Left kidney (tissue), 2 donors: ENCODE data around the gene CACNA2D4. TPM values are rescaled to one million over a fixed set of nuclear protein-coding genes. Genes with fewer than 3 reads are reported as not detected.
A peak's percentile ranks its signal among the peaks of the same experiment; 100 is the strongest.

Experiments
- DNase-seq: peaks from one replicate; pipeline ENCODE4 v3.0.0-alpha.2; 2013
- polyA plus RNA-seq: library from polyadenylated mRNA; unstranded; fragments of 120-200 nt; gene quantifications from one replicate; pipeline ENCODE4 v1.2.1, GENCODE V29; 2013; ENCODE audit not compliant: insufficient read length

The CACNA2D4 gene
- polyA plus RNA-seq, 1 donor = 1.9 TPM

DNA sequence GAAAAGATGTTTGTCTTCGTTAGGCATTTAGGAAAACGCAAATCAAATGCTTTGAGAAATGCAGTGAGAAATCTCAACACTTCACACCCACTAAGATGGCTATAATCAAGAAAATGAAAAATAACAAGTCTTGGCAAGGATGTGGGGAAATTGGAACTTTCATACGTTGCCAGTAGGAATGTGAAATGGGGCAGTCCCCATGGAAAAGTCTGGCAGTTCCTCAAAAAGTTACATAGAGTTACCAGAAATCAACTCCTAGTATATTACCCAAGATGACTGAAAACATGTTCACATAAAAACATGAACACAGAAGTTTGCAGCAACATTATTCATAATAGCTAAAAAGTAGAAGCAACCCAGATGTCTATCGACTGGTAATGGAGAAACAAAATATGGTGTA lies 139.5 kb downstream of the CACNA2D4 start:
- no peak for DNase-seq

DNA sequence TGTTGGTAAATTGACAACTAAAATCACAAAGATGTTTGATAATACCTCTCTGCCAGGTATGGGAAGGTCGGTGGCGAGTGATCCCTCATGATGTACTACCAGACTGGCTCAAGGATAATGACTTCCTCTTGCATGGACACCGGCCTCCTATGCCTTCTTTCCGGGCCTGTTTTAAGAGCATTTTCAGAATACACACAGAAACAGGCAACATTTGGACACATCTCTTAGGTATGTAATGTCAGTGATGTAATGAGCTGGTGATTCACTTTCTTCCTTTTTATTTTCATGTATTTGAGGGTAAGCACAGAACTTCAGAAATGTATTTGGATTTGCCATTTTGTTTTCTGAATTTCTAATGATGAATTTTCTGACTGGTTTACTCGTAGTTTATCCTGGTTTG lies 140.7 kb downstream of the CACNA2D4 start:
- DNase-seq = no peak

DNA sequence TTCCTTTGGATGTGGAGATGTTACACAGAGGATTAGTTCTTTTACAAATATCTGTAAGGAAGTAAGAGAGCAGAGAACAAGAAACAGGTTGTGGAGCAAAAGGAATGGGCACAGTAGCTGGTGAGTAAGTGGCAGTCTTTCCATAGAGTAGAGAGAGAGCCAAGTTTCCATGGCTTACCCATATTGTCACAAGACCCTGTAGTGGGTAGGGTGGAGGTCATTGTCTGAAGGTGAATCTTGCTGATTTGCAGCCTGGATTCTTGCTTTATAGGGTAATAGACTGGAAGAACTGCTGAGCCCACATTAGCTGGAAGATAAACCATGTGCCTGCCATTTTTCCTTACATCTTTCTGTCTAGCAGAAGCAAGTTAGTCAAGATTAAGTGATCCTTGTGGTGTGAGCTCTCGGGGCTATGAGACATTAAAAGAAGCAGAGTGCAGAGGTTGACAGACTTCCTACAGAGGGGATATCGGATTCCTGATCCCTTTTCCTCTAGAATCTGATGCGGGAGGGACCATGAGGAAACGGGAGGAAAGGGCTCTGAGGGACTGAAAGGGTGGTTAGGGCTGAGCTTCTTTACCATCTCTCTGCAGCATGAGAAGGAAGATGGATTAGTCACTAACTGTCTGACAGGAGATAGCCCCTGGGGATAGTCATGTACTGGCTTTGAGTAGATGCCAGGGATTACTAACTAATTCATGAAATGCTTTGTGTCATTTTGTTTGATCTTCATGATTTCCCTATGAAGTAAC lies 142.1 kb downstream of the CACNA2D4 start:
- no peak for DNase-seq

DNA sequence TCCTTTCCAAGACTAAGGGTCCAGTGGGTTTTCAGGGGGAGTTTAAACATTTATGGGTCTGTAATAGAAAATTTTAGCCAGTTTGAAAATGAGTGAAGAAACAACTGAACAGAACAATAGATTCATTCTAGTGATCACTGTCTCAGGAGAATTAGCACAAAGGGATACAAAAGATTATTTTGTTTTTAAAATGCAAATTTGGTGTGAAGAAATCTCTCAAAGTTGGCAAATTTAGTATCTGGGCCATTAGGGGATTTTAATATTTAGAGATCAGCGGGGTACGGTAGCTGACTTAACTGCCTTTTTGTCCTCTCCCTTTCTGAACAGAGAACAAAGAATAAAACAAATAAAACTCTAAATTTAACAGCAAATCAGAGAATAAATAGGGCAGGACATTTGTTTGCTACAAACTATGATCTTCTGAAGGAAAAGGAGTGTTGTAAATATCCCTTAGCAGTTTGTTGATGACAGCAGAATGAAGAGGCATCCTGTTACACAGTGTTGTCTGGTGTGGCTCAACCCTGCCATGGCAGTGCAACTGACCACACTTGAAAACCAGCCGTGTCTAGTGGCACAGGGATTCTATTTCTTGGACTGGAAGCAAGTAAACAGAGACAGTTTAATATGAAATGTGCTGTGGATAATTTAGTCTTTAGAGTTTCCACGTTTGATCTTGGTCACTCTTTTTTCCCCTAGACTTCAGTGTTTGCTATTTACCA lies 144.4 kb downstream of the CACNA2D4 start:
- DNase-seq = peak; percentile 32

DNA sequence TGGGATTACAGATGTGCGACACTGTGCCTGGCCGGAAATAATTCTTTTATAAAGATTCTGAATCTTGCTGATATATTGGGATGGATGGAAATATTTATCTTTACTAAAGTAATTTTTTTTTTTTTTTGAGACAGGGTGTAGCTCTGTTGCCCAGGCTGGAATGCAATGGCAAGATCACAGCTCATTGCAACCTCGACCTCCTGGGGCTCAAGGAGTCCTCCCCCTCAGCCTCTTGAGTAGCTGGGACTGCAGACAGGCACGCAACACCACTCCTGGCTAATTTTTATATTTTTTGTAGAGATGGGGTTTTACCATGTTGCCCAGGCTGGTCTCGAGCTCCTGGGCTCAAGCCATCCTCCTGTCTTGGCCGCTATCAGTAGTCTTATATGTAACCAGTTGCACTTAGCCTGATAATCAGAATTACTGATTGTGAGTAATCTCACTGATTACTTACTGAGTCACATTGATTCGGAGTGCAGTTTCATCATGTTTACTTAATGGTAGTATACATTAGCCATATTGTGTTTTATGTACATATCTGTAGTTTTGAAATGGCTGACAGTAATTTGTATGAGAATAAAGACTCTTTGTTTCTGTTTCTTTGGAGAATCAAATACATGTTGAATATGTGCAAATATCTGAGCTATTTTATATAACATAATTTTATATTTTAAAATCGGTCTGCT lies 148.5 kb downstream of the CACNA2D4 start:
- no peak for DNase-seq

DNA sequence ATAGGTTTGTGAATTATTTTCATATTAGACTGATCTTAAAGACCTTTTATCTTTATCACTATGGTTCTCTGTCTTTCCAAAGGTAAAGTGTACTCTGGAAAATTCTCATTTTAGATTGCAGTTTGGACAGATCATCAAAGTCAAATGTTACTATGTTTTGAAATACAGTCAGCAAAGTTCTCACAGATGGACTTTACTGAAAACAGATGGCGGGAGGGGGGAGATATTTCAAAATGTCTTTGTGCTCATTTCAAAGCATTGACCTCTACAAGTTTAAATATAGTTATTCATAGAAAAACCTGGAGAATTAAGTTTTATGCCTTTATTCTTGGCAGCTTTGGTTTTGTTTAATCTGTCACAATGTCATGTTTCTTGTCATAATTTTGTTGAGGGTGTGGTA lies 149.8 kb downstream of the CACNA2D4 start:
- DNase-seq = no peak

DNA sequence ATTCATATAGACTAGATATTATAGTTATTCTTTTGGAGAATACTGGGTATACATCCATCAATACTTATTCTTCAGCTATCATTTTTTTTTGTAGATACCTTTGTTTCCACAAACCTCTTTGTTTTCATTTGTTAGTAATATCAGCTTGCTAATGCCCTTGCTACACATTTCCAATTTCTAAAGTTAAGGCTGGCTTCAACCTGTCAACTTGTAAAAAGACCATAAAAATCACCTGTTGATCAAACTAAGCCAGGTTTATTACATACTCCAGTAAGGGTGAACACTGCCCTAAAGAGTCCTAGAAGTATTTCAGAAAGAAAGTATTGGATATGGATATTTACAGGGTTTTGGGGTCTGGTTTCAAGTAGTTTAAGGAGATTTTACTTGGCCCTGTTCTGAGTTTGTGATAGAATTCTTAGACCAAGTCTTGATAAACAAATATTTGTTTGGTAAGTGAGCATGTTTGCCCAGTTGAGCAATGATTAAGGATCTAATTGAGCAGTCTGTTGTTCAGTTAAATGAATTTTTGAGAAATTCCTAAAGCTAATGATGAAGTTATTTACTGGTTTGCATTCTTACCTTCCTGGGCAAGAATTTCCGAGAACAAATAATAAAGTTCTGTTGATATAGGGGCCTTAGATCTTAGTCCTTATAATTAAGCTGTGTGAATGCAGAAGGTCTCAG lies 150.9 kb downstream of the CACNA2D4 start:
- no peak for DNase-seq

DNA sequence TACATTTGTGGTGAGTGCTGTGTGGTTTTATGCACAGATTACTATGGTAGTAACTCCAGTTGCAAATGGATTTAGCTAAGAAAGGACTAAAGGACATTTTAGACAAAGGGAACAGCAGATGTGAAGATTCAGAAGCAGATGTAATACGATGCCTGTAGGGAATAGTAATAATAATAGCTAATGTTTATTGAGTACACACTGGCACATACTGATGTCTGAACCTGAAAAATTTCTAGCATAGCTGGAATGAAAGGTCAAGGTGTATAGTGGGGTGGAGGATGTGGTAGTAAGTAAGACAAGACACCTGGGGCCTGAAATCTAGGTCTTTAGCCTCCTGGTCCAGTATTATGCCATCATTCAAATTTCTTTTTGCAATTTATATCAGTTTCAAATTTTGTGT lies 152.3 kb downstream of the CACNA2D4 start:
- no peak for DNase-seq

DNA sequence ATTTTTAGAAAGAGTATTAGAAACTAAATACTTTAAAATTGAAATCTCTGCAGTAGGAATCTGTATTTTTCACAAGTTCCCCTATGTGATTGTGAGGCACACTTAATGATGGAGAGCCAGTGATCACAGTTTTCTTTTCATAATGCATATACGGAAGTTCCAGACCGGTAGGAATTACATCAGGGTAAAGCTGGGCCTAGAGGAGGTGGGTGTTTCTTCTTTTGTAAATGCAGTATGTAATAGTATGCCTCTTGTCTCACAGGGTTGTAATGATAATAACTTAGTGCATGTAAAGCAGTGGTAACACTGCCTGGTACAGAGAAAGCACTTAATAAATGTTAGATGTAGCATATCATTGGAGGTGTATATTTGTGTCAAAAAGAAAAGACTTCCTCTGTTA lies 155.3 kb downstream of the CACNA2D4 start:
- no peak for DNase-seq

DNA sequence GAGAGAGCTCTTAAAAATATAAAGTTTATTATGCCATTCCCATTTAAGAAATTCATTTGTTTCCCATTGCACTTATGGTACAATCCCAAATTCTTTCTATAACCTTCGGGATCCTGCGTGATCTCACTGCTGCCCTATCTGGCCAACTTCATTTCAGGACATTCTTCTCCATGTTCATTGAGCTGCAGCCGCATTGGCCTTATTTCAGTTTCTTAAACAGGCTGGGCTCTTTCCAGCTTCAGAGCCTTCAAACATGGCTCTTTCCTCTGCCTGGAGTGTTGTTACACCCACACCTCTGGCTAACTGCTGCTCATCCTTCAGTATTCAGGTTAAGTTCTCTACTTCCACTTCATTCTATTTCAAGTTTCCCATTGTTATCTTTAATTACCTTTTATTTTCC lies 156.6 kb downstream of the CACNA2D4 start:
- no peak for DNase-seq

DNA sequence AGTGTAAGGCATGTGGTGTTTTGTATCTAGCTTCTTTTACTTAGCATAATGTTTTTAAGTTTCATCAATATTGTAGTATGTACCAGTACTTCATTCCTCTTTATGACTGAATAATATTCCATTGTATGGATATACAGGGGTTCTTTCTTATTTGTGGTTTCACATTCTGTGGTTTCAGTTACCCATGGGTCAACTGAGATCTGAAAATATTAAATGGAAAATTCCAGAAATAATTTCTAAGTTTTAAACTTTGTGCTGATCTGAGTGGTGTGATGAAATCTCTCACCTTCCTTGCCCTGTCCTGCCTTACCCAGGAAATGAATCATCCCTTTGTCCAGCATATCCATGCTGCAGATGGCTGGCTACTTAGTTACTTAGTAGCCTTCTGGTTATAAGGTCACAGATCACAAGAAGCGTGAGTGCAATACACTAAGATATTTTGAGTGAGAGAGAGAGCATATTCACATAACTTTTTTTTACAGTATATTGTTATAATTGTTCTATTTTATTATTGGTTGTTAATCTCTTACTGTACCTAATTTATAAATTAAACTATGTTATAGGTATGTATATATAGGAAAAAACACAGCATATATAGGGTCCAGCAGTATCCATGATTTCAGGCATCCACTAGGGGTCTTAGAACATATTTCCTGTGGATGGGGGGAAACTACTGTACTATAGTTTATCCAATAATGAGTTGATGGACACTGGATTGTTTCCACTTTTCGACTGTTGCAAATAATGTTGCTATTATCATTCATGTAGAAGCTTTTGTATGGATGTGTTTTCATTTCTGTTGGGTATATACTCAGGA lies 157.7 kb downstream of the CACNA2D4 start:
- no peak for DNase-seq

DNA sequence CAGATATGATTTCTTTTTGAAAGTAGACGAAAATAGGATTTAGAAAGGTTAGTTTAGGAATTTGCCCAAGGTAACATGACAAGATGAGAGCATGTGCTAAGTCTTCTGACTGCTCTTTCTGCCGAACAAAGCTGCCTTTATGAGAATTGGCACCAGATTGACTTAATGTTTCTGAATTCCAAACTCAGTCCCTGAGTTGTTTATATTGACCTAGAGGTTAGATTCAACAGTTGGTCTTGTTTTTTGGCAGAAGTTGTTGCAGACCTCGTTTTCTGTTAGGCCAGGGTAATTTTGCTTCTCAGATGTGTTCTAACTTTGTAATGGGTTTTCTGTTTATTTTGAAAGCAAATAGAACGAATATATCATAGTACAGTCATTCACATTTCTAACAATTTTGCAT lies 159.6 kb downstream of the CACNA2D4 start:
- no peak for DNase-seq

DNA sequence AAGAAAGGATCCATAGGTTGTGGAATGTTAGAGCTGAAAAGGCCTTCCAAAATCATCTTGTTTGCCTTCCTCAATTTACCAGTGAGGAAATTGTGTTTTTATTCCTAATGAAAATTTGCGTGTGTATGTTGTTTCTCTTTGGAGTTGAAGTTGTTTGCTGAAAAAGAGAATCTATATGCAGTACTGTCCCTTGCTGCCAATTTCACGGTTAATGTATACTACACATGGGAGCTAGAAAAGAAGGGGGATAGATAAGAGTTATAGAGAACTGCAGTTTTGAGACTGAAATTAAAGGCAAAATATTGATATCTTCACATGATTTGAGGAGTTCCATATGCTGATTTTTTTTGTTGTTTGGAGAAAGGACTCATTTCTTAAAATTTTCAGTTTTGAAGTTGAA lies 160.1 kb downstream of the CACNA2D4 start:
- DNase-seq = no peak

DNA sequence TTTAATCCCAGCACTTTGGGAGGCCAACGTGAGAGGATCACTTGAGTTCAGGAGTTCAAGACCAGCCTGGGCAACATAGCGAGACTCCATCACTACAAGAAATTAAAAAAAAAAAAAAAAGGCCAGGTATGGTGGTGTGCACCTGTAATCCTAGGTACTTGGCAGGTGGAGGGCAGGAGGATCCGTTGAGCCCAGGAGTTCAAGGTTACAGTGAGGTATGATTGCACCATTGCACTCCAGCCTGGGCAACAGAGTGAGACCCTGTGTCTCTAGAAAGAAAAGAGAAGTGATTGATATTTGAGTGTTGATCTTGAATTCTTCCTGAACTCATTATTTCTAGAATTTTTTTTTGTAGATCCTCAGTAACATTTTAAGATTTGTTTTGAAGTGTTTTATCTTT lies 168.2 kb downstream of the CACNA2D4 start:
- DNase-seq = no peak

DNA sequence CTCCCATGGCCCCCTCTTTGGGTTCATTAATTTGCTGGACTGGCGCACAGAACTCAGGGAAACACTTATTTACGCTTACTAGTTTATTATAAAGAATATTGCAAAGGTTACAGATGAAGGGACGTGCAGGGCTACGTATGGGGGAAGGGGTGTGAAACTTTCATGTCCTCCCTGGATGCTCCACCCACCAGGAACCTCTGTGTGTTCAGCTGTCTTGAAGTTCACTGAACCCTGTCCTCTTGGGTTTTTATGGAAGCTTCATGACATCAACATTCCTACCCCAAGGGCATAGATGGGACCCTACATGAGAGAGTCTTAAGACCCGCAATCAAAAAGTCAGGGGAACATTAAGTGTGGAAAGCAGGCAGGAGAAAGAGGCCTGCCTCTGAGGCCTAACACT lies 169.4 kb downstream of the CACNA2D4 start:
- DNase-seq = no peak

DNA sequence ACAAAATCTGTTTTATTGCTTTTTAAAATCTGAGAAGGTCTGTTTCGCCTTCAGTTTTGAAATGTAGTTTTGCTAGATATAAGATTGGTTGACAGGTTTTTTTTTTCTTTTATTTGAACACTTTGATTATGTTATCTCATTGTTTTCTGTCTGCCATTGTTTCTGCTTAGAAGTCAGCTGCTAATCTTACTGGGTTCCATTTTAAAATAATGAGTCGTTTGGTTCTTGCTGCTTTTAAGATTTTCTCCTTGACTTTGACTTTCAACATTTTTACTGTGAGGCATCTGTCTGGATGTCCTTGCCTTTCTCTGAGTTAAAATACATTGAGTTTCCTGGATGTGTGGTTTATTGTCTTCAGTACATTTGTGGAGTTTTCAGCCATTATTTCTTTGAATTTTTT lies 170.8 kb downstream of the CACNA2D4 start:
- DNase-seq = no peak

DNA sequence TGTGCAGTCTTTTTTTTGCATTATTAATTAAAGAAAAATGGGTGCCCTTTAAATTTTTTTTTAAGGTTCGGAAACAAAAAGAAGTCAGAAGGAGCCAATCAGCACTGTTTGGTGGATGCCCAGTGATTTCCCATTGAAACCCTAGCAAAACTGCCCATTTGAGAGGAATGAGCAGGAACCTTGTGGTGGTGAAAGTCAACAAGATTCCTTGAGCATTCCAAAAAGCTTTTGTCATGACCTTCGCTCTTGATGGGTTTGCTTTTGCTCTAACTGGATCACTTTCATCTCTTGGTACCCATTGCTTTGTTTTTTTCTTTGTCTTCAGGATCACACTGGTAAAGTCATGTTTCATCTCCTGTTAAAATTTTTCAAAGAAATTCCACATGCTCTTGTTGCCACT lies 173.5 kb downstream of the CACNA2D4 start:
- DNase-seq = no peak
